Measurements from ENCODE around the gene PMEPA1. TPM values are rescaled to one million over a fixed set of nuclear protein-coding genes. Genes with fewer than 3 reads are reported as not detected.

PMEPA1 gene
- total and polyA plus RNA-seq, 2 donors (not counting 1 experiment from before 2014, with no cell fraction given), result 9.9 to 37.4 TPM

DNA sequence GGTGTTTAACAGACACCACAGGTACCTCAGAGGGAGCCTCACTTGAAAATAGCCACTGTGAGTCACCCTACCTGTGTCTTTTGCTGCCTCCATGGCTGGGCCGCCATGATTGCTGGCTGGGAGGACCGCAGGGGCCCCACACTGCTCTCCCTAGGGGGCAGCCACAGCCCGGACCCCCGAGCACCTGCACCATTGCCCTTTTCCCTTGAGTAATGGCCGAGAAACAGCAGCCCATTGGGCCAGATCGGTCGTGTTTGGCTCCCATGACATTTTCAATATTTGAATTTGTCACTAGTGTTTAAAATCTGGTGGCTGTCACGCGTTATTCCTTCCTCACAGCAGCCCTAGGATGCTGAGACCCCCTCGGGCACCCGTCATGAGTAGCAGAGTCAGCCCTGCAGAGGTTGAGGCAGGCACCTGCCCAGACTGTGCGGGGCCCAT lies 96.3 kb downstream of the PMEPA1 start:
- Mint-ChIP-seq H3K27me3 (no peaks in the 10 kb centered on the region), H3K9me3 (ENCODE audit: insufficient read depth) (no peaks in the 10 kb centered on the region), H3K4me1 (peaks cover 33% of the 10 kb centered on the region), H3K27ac (no peak overlapping the region), H3K4me3 (no peak overlapping the region)
- Histone ChIP-seq H3K27ac (ENCODE audit: low read length in 2 of 2) (no peak overlapping the region), H3K4me3 (ENCODE audit: control extremely low read depth in 1 of 5, extremely low read depth in 1 of 5, insufficient read depth in 1 of 5, low read depth in 2 of 5, low read length in 4 of 5) (no peak overlapping the region), H3K79me2 (ENCODE audit: control insufficient read depth, insufficient read depth, low read length) (peaks cover 32% of the 10 kb centered on the region), H3K9me3 (ENCODE audit: control extremely low read depth in 1 of 3, control insufficient read depth in 2 of 3, insufficient read depth in 1 of 3, low read length in 2 of 3) (no peaks in the 10 kb centered on the region), H3K36me3 (replicated peaks in 1 of 2; ENCODE audit: control extremely low read depth in 1 of 2, control insufficient read depth in 1 of 2, extremely low read depth in 1 of 2, insufficient read depth in 2 of 2, low read length in 1 of 2) (peaks cover 0 to 83% of the 10 kb centered on the region in 2 experiments), H3K9ac (ENCODE audit: low read length) (no peak overlapping the region), H3K27me3 (replicated peaks in 1 of 4; ENCODE audit: control extremely low read depth in 1 of 4, control insufficient read depth in 3 of 4, insufficient read depth in 4 of 4, low read length in 3 of 4) (no peaks in the 10 kb centered on the region), H3K4me1 (ENCODE audit: control insufficient read depth in 2 of 2, insufficient read depth in 2 of 2, low read length in 2 of 2) (peaks cover 21 to 31% of the 10 kb centered on the region in 2 donors), H2AFZ (ENCODE audit: insufficient read depth, low read depth, low read length, poor library complexity, severe bottlenecking) (no peak overlapping the region), H3K4me2 (replicated peaks; ENCODE audit: low read depth, low read length, poor library complexity, severe bottlenecking) (no peak overlapping the region), H4K20me1 (ENCODE audit: control insufficient read depth, insufficient read depth, low read length, poor library complexity, severe bottlenecking) (peaks cover 28% of the 10 kb centered on the region)
- ChIA-PET CTCF (interaction anchor here (1.0 to 11.0 kb wide), 3 partner anchors 14 to 41 kb away, joined by 3 to 131 read pairs (median 18); no protein-coding TSS in a partner anchor), POLR2A (no interaction called here)
- ATAC-seq (ENCODE audit: low read depth) (no peak), DNase-seq (no peak)
- intact Hi-C loops (cut with micrococcal nuclease), result loop anchor here (10.0 kb wide), 1 partner anchor 1281 kb away; no protein-coding TSS in a partner anchor
- TF ChIP-seq EZH2 (IDR thresholded peaks at IDR 0.05; ENCODE audit: borderline replicate concordance, insufficient read depth, low read depth, low read length, poor library complexity, severe bottlenecking) (no peak), CTCF (IDR thresholded peaks at IDR 0.05) (no peak)
- 75% methylated on average over 11 of the region's 12 CpGs for WGBS (ENCODE audit: insufficient coverage)

DNA sequence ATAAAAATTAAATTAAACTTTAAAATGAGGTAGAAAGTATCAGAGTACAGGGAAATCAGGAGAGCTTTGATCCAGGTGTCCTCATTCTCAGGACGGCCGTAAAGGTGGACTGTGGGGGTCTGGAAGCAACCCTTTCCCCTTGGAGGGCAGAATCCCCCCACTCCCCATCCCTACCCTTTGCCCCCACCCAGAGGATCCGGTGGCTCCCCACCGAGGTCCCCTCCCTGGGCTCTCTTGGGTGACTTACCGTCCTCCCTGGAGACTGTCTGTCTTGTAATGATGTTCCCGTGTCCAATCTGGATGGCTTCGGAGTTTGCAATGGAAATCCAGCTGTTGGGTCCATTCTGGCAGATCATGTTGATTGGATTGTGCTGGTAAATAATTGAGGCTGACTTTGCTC lies 96.9 kb downstream of the PMEPA1 start:
- ChIA-PET POLR2A (no interaction called here), CTCF (interaction anchor here (4.9 kb wide), 1 partner anchor 41 kb away, joined by 18 read pairs; no protein-coding TSS in a partner anchor)
- no peak overlapping the region for H3K9ac ChIP-seq (ENCODE audit: low read length)
- no CpG with 5 or more reads among the region's 7 CpGs for WGBS (ENCODE audit: insufficient coverage)
- H3K27me3 ChIP-seq (replicated peaks in 1 of 4; ENCODE audit: control extremely low read depth in 1 of 4, control insufficient read depth in 3 of 4, insufficient read depth in 4 of 4, low read length in 3 of 4), result no peaks in the 10 kb centered on the region
- H3K4me2 ChIP-seq (replicated peaks; ENCODE audit: low read depth, low read length, poor library complexity, severe bottlenecking), result no peak overlapping the region
- DNase-seq, result no peak
- H3K27me3 Mint-ChIP-seq, result no peaks in the 10 kb centered on the region
- H3K79me2 ChIP-seq (ENCODE audit: control insufficient read depth, insufficient read depth, low read length), result peaks cover 26% of the 10 kb centered on the region
- no peaks in the 10 kb centered on the region for H3K9me3 Mint-ChIP-seq (ENCODE audit: insufficient read depth)
- H2AFZ ChIP-seq (ENCODE audit: insufficient read depth, low read depth, low read length, poor library complexity, severe bottlenecking), result no peak overlapping the region
- intact Hi-C loops (cut with micrococcal nuclease), result loop anchor here (10.0 kb wide), 1 partner anchor 1282 kb away; no protein-coding TSS in a partner anchor
- H3K27ac ChIP-seq (ENCODE audit: low read length in 2 of 2), result no peak overlapping the region
- no peak overlapping the region for H3K4me3 Mint-ChIP-seq
- peaks cover 28% of the 10 kb centered on the region for H4K20me1 ChIP-seq (ENCODE audit: control insufficient read depth, insufficient read depth, low read length, poor library complexity, severe bottlenecking)
- no peak overlapping the region for H3K4me3 ChIP-seq (ENCODE audit: control extremely low read depth in 1 of 5, extremely low read depth in 1 of 5, insufficient read depth in 1 of 5, low read depth in 2 of 5, low read length in 4 of 5)
- peaks cover 15 to 25% of the 10 kb centered on the region in 2 donors for H3K4me1 ChIP-seq (ENCODE audit: control insufficient read depth in 2 of 2, insufficient read depth in 2 of 2, low read length in 2 of 2)
- peaks cover 0 to 86% of the 10 kb centered on the region in 2 experiments for H3K36me3 ChIP-seq (replicated peaks in 1 of 2; ENCODE audit: control extremely low read depth in 1 of 2, control insufficient read depth in 1 of 2, extremely low read depth in 1 of 2, insufficient read depth in 2 of 2, low read length in 1 of 2)
- ATAC-seq (ENCODE audit: low read depth), result no peak
- H3K4me1 Mint-ChIP-seq, result peaks cover 27% of the 10 kb centered on the region
- TF ChIP-seq CTCF (IDR thresholded peaks at IDR 0.05) (no peak), EZH2 (IDR thresholded peaks at IDR 0.05; ENCODE audit: borderline replicate concordance, insufficient read depth, low read depth, low read length, poor library complexity, severe bottlenecking) (no peak)
- H3K27ac Mint-ChIP-seq, result no peak overlapping the region
- H3K9me3 ChIP-seq (ENCODE audit: control extremely low read depth in 1 of 3, control insufficient read depth in 2 of 3, insufficient read depth in 1 of 3, low read length in 2 of 3), result no peaks in the 10 kb centered on the region
